Karpas-422 (cell line): Measurements from ENCODE around the gene R3HCC1L. TPM values are rescaled to one million over a fixed set of nuclear protein-coding genes. Genes with fewer than 3 reads are reported as not detected.

ENCODE experiments used
- DNase-seq: peaks from one replicate; pipeline ENCODE4 v3.0.0-alpha.2; 2015
- H2AFZ ChIP-seq: fragments of 200-600 bp; sonication (generic); 2 replicates; pipeline ENCODE4 v1.6.1; 2014; ENCODE audit warnings: antibody characterized with exemption, low read length, mixed read lengths
- H3K27ac ChIP-seq: fragments of 200-600 bp; sonication (generic); 2 replicates; pipeline ENCODE4 v1.5.1; 2014; ENCODE audit warnings: mild to moderate bottlenecking, low read length, moderate library complexity
- H3K27me3 ChIP-seq: fragments of 200-600 bp; sonication (generic); 2 replicates; pipeline ENCODE4 v1.6.1; 2014; ENCODE audit warnings: low read length, mixed read lengths
- H3K36me3 ChIP-seq: fragments of 200-600 bp; sonication (generic); 2 replicates; pipeline ENCODE4 v1.6.1; 2014; ENCODE audit warnings: low read length, mixed read lengths; ENCODE audit not compliant: insufficient read depth
- H3K4me1 ChIP-seq: fragments of 200-600 bp; sonication (generic); 2 replicates; pipeline ENCODE4 v1.6.1; 2014; ENCODE audit warnings: mild to moderate bottlenecking, low read length, mixed read lengths
- H3K4me2 ChIP-seq: fragments of 200-600 bp; sonication (generic); 2 replicates; pipeline ENCODE4 v1.6.1; 2014; ENCODE audit warnings: low read length, low read depth, mild to moderate bottlenecking; ENCODE audit not compliant: poor library complexity, severe bottlenecking
- H3K4me3 ChIP-seq: fragments of 200-600 bp; sonication (generic); 2 replicates; pipeline ENCODE4 v1.5.1; 2014; ENCODE audit warnings: mild to moderate bottlenecking, antibody characterized with exemption, low read length, mixed read lengths
- H3K79me2 ChIP-seq: fragments of 200-600 bp; sonication (generic); 2 replicates; pipeline ENCODE4 v1.6.1; 2014; ENCODE audit warnings: mild to moderate bottlenecking, low read length, mixed read lengths
- H3K9ac ChIP-seq: fragments of 200-600 bp; sonication (generic); 2 replicates; pipeline ENCODE4 v1.6.0; 2014; ENCODE audit warnings: low read length
- H3K9me2 ChIP-seq: fragments of 200-600 bp; sonication (generic), shearing (Covaris generic); replicated peaks from 2 replicates; pipeline ENCODE4 v1.6.0; 2014; ENCODE audit warnings: mild to moderate bottlenecking, low read length, moderate library complexity; ENCODE audit not compliant: insufficient read depth
- H3K9me3 ChIP-seq: fragments of 300-700, 200-600 bp; sonication (generic); 2 replicates; pipeline ENCODE4 v1.6.1; 2014; ENCODE audit warnings: low read length, mixed read lengths
- H4K20me1 ChIP-seq: fragments of 200-600 bp; sonication (generic); 2 replicates; pipeline ENCODE4 v1.6.1; 2014; ENCODE audit warnings: mild to moderate bottlenecking, antibody characterized with exemption, low read length, low read depth; ENCODE audit not compliant: insufficient read depth
- total RNA-seq: library from RNA; depleted of rRNA; stranded (reverse); fragments of >200 nt; shearing (Covaris generic); gene quantifications from 2 replicates; pipeline ENCODE4 v1.2.3, GENCODE V29; 2014; ENCODE audit warnings: low replicate concordance

Gene R3HCC1L
- total RNA-seq, 1 experiment from 2014 or later: 13.3 TPM

- no peaks in the 10 kb centered on the region for H3K4me1 ChIP-seq
- H3K4me2 ChIP-seq: no peak overlapping the region
- H2AFZ ChIP-seq: no peak overlapping the region
- H4K20me1 ChIP-seq: no peaks in the 10 kb centered on the region
- H3K27ac ChIP-seq: no peak overlapping the region
- H3K4me3 ChIP-seq: no peak overlapping the region
- no peaks in the 10 kb centered on the region for H3K9me2 ChIP-seq
- no peaks in the 10 kb centered on the region for H3K9me3 ChIP-seq
- no peak overlapping the region for H3K9ac ChIP-seq
- H3K36me3 ChIP-seq: no peaks in the 10 kb centered on the region
- DNase-seq: no peak
- no peaks in the 10 kb centered on the region for H3K27me3 ChIP-seq
- no peaks in the 10 kb centered on the region for H3K79me2 ChIP-seq
Observed at GRCh38 chr10:98273057-98273850, 138.8 kb downstream of the R3HCC1L start.

GRCh38 chr10:98274562-98274961, 140.1 kb downstream of the R3HCC1L start:
- Histone ChIP-seq H3K4me1 (no peaks in the 10 kb centered on the region), H3K79me2 (no peaks in the 10 kb centered on the region), H2AFZ (no peak overlapping the region), H4K20me1 (no peaks in the 10 kb centered on the region), H3K27me3 (no peaks in the 10 kb centered on the region), H3K36me3 (no peaks in the 10 kb centered on the region), H3K9me3 (no peaks in the 10 kb centered on the region), H3K9me2 (no peaks in the 10 kb centered on the region), H3K4me2 (no peak overlapping the region), H3K9ac (no peak overlapping the region), H3K4me3 (no peak overlapping the region), H3K27ac (no peak overlapping the region)
- no peak for DNase-seq

- no peaks in the 10 kb centered on the region for H3K9me2 ChIP-seq
- no peaks in the 10 kb centered on the region for H4K20me1 ChIP-seq
- H3K4me3 ChIP-seq: no peak overlapping the region
- H3K4me1 ChIP-seq: no peaks in the 10 kb centered on the region
- no peaks in the 10 kb centered on the region for H3K36me3 ChIP-seq
- H3K9ac ChIP-seq: no peak overlapping the region
- DNase-seq: no peak
- H3K4me2 ChIP-seq: no peak overlapping the region
- H3K27ac ChIP-seq: no peak overlapping the region
- no peaks in the 10 kb centered on the region for H3K27me3 ChIP-seq
- H2AFZ ChIP-seq: no peak overlapping the region
- H3K9me3 ChIP-seq: no peaks in the 10 kb centered on the region
- H3K79me2 ChIP-seq: no peaks in the 10 kb centered on the region
Observed at GRCh38 chr10:98276311-98276710, 141.9 kb downstream of the R3HCC1L start.

- H3K27me3 ChIP-seq: no peaks in the 10 kb centered on the region
- H4K20me1 ChIP-seq: no peaks in the 10 kb centered on the region
- H3K27ac ChIP-seq: no peak overlapping the region
- no peaks in the 10 kb centered on the region for H3K79me2 ChIP-seq
- no peak overlapping the region for H2AFZ ChIP-seq
- no peaks in the 10 kb centered on the region for H3K4me1 ChIP-seq
- H3K36me3 ChIP-seq: no peaks in the 10 kb centered on the region
- H3K4me3 ChIP-seq: no peak overlapping the region
- no peak overlapping the region for H3K4me2 ChIP-seq
- H3K9me3 ChIP-seq: no peaks in the 10 kb centered on the region
- no peaks in the 10 kb centered on the region for H3K9me2 ChIP-seq
- no peak for DNase-seq
- no peak overlapping the region for H3K9ac ChIP-seq
Observed at GRCh38 chr10:98285416-98285815, 151.0 kb downstream of the R3HCC1L start.

- Histone ChIP-seq H3K4me1 (no peaks in the 10 kb centered on the region), H3K4me2 (no peak overlapping the region), H3K4me3 (no peak overlapping the region), H3K27ac (no peak overlapping the region), H3K9me2 (no peaks in the 10 kb centered on the region), H2AFZ (no peak overlapping the region), H3K79me2 (no peaks in the 10 kb centered on the region), H3K36me3 (no peaks in the 10 kb centered on the region), H3K27me3 (no peaks in the 10 kb centered on the region), H4K20me1 (no peaks in the 10 kb centered on the region), H3K9me3 (no peaks in the 10 kb centered on the region), H3K9ac (no peak overlapping the region)
- DNase-seq: no peak
Observed at GRCh38 chr10:98286419-98286818, 152.0 kb downstream of the R3HCC1L start.

- Histone ChIP-seq H3K36me3 (no peaks in the 10 kb centered on the region), H3K9ac (no peak overlapping the region), H3K9me3 (no peaks in the 10 kb centered on the region), H3K4me1 (no peaks in the 10 kb centered on the region), H3K4me2 (no peak overlapping the region), H3K9me2 (no peaks in the 10 kb centered on the region), H3K79me2 (no peaks in the 10 kb centered on the region), H2AFZ (no peak overlapping the region), H4K20me1 (no peaks in the 10 kb centered on the region), H3K4me3 (no peak overlapping the region), H3K27ac (no peak overlapping the region), H3K27me3 (no peaks in the 10 kb centered on the region)
- DNase-seq: no peak
Observed at GRCh38 chr10:98287321-98287720, 152.9 kb downstream of the R3HCC1L start.

GRCh38 chr10:98289802-98290209, 155.3 kb downstream of the R3HCC1L start:
- DNase-seq: no peak
- Histone ChIP-seq H3K79me2 (no peaks in the 10 kb centered on the region), H3K27ac (no peak overlapping the region), H2AFZ (no peak overlapping the region), H3K4me2 (no peak overlapping the region), H3K4me1 (no peaks in the 10 kb centered on the region), H3K4me3 (no peak overlapping the region), H3K27me3 (no peaks in the 10 kb centered on the region), H3K36me3 (no peaks in the 10 kb centered on the region), H4K20me1 (no peaks in the 10 kb centered on the region), H3K9ac (no peak overlapping the region), H3K9me3 (no peaks in the 10 kb centered on the region), H3K9me2 (no peaks in the 10 kb centered on the region)

DNA sequence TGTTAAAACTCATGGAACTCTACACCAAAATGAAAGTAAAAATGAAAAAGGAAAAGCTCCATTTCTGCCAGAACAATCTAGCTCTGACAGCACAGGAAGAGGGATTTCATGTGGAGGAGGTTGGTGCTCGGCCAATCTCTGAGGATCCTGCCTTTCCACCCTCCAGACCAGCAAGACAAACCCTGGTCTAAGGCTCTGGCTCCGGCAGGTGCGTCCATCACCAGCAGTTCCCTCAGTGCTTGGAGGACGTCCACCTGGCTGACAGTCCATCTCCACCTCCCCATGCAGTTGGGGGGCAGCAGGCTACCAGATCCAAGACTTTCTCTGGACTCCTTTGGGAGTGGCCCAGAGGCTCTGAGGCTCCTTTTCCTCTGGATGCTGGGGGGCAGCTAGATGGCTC, 158.5 kb downstream of the R3HCC1L start:
- H4K20me1 ChIP-seq: no peaks in the 10 kb centered on the region
- H3K4me2 ChIP-seq: no peak overlapping the region
- no peaks in the 10 kb centered on the region for H3K9me3 ChIP-seq
- H3K4me1 ChIP-seq: no peaks in the 10 kb centered on the region
- H2AFZ ChIP-seq: no peak overlapping the region
- no peaks in the 10 kb centered on the region for H3K27me3 ChIP-seq
- H3K9ac ChIP-seq: no peak overlapping the region
- no peak for DNase-seq
- no peaks in the 10 kb centered on the region for H3K9me2 ChIP-seq
- no peaks in the 10 kb centered on the region for H3K79me2 ChIP-seq
- no peak overlapping the region for H3K27ac ChIP-seq
- H3K36me3 ChIP-seq: no peaks in the 10 kb centered on the region
- H3K4me3 ChIP-seq: no peak overlapping the region
